ENCODE measurements around the gene DSCAML1. TPM values are rescaled to one million over a fixed set of nuclear protein-coding genes. Genes with fewer than 3 reads are reported as not detected.

The DSCAML1 gene
- total and polyA plus RNA-seq, 2 of the 8 experiments (the other 6 are each of a cell fraction or from before 2014, with no cell fraction given): 0.19 to 0.24 TPM

- TF ChIP-seq BACH1 (IDR thresholded peaks at IDR 0.05; ENCODE audit: low read length): no peak
- TF ChIP-seq CTCF (IDR thresholded peaks at IDR 0.05; ENCODE audit: control extremely low read depth in 1 of 3, insufficient read depth in 1 of 3, low read depth in 1 of 3, low read length in 3 of 3): no peak
- TF ChIP-seq POLR2A (IDR thresholded peaks at IDR 0.05; ENCODE audit: control extremely low read depth in 1 of 2, low read depth in 2 of 2, low read length in 2 of 2): no peak
- no peak for TF ChIP-seq POU5F1 (IDR thresholded peaks at IDR 0.05; ENCODE audit: low read depth, low read length)
Observed at GRCh38 chr11:117696540-117696939, 100.5 kb downstream of the DSCAML1 start (continued).

All from H1 (cell line).